HT-29 (cell line): ENCODE data around the gene CORO1C. TPM values are rescaled to one million over a fixed set of nuclear protein-coding genes. Genes with fewer than 3 reads are reported as not detected.

ENCODE experiments used
- DNase-seq: peaks from one replicate; pipeline ENCODE4 v3.0.0-alpha.2; 2015; ENCODE audit warnings: low spot score
- total RNA-seq: library from RNA; depleted of rRNA; stranded (reverse); fragments of >200 nt; shearing (Covaris generic); gene quantifications from 2 replicates; pipeline ENCODE4 v1.2.3, GENCODE V29; 2014

CORO1C gene
- total RNA-seq, 1 experiment from 2014 or later: 67.5 TPM

DNA sequence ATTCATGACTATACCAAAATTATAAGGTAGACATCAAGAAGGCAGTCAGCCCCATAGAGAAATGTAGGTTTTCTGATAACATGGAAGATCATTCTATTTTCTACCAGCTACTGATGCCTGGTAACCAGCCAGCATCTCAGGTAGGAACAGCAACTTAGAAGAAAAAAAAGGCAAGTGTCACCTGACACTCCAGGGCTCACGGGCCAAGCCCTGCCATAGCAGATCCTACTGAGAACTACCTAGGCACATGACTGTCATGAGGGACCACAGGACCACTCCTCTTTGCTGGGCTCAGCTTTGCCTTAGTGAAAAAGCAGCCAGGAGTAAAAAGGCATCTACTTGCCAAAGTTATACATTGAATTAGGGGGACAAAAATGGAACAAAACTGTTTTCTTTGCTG, 33.4 kb downstream of the CORO1C start:
- DNase-seq: no peak

DNA sequence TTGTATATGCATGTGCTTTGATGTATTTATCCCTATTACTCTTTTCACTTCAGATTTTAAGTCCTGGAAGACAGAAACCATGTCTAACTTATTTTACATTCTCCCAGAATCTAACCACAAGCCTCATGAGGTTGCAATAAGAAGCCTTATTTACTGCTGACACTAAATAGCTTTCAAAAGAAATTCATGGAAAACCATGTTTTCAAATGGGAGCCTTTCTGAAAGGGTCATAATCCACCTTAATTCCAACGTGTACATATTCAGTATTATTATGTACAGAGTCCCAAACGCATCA, 34.4 kb downstream of the CORO1C start:
- no peak for DNase-seq

DNA sequence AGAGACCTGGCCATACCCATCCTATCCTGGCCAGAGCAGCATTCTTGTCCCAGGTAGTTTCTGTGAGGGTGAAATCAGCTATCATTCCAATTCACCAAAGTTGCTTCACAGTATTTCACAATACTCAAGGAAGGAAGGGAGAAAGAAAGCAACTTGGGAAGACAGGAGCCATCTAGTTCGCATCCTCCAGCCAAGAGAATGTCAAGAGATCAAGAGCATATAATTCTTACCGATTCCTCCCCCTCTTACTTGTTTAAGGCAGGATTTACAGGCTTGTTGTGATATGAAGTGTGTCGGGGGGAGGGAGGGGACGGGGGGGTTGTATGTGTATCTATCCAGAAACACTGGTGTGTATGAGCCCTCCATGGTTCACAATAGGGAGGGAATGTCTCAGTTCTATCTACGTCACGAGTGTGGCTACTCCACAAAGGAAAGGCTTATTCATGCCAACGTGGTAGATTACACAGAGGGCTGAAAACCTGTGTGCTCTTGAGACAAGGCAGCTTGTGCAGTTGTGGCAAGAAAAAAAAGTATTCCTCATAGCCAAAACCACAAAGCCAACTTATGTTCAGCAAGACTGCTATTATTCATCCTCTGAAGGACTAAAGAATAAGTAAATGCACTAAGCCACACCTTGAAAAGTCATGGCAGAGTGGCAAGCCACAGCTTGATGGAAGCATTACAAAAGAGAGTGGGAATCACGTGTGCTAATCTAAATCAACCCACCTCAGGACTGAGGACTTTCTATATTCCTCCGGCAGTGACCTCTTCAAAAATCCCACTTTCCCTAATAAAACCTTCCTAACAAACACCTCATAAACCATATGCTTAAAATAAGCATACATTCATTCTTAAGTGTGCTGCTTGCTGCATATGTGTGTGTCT, 35.0 kb downstream of the CORO1C start:
- no peak for DNase-seq

DNA sequence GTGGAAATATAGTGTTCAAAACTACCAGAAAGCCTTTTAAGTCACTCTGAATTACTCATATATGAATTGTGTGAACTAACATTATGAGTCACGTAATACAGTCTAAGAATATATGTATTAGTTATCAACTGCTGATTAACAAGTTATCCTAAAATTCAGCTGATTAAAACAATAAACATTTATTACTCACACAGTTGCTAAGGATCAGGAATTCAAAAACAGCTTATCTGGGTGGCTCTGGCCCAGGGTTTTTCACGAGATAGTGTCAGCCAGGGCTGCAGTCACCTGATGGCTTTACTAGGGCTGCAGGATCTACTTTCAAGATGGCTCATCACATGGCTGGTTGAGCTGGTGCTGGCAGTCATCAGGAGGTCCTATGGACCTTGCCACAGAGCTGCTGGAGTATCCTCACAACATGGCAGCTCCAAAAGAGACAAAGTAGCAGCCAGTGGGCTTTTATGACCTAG, 36.5 kb downstream of the CORO1C start:
- no peak for DNase-seq

DNA sequence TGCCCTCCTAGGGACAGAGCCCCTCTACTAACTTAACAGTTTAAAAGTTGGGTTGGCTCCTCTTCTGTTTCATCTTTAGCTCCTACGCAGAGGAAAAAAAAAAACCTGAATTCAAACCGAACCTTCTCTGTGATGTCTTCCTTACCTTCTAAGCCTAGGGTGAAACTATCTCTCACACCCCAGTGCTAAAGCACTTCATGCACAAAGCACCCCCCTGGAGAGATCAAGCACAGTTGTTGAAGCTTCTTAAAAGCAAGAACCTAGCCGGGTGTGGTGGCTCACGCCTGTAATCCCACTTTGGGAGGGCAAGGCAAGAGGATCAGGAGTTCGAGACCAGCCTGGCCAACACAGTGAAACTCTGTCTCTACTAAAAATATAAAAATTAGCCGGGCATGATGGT, 37.6 kb downstream of the CORO1C start:
- DNase-seq: no peak

DNA sequence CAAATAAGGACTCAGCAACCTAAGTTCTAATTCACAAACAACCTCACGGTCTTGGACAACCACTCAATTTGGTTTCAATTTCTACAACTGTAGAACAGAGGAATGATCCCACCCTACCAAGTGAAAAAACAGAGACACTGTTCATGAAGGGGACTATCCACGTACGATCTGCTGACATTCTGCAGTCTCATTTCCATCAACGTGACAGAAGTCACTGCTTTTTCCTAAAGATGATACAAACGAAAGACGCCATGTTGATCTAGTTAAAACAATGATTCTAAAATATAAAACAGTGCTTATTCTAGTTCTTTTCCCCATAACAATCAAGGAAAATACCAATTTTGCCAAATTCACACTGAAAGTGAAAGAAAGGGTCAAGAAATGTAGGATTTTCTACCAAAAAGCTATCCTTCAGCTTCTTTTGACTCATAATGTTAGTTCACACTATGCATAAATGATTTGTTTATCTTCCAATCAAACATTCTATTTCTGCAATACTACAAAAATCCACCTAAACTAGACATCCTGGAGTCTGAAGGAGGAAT, 38.1 kb downstream of the CORO1C start:
- DNase-seq: no peak

DNA sequence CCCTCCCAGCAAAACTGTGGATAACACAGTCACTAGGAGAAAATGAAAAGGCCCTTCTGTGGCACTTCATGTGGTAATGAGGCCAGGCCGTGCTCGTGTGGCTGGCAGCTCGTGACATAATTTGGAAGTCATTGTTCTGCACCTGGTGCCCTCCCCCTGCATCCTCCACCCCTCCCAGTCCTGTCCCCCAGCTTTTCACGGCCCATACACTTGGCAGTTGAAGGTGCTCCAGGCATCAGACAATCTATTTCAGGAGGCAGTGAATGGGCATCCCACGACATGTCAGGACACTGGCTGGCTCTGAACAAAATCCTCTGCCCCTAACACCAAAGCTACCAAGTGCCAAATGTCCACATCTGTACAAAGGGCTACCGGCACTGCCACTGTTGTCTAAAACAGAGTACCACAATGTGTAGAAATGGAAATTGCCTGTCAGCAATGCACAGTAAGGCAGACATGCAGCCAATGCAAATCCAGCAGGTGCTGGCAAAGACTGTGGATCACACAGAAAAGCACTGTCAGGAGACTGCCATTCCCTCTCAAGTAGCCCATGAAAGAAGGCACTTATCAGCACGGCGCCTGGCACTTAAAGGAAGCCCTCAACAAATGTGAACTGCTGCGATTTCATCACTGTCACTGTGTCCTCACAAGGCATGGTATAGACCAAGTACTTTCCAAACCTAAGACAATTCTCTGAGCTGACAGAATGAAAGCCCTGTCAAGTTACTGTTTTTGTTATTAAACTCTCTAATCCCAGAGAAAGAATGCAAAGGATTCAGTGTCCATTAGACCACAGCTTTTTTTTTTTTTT, 39.1 kb downstream of the CORO1C start:
- peak; percentile 10 for DNase-seq

DNA sequence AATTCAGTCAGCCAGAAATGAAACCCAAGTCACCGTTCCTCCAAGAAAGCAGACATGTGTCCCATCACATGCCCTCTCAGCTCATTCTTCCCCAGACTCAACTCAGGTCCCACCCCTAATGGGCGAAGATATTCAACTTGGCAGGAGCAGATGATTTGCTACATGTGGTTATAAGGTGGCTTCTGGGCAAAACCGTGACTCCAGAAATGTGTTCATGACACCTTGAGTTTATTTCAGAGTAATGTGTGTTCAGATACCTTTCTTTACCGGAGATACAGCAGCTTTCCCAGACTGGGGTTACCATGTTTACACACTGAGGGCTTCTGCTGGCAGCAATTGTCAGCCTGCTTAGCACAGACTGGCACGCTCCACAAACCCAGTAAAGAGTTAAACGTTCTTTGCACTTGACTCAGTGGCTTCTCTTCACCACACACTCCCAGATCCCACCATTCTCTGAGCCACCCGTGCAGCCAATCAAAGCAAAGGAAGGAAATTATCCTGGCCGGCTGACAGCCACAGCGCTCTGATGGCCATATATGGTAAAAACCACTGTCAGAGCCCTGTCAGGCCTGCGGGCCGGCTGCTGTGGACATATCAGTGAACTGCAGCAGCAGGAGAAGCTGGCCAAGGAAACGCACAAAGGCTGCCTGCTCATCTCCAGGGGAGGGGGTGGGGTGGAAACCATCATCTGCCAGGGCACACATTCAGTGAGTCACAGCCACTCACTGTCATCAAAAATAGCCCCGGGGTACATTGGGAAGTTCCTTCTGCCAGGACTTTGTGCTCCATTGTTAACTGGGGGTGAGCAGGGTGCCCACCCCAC, 39.9 kb downstream of the CORO1C start:
- peak; percentile 95 for DNase-seq

DNA sequence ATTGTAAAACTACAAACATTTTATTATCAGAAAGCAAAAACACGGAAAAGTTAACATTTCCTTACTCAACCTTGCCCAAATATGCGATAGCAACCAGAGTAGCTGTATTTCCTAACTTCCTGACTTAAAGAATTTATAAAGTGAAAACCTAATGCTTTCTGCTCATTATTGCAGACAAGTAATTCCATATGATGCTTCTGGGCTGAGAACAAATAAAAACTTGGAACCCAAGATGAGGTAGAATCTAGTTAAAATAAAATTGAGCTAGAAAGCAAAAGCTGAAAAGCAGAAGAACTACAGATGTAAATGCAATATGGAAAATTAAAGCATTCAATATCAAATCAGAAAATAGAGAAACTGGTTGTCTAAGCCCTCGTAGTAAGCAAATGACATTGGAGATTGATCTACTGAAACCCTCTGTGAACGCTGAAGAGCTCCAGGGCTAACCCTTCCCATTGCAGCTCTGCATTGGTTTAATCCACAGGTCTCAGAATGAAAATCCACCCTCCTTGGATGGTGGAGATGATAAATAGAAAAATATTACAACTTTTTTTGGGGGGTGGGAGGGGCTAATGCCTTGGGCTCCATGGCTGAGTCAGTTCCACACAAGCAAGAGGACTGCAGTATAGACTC, 40.7 kb downstream of the CORO1C start:
- DNase-seq: no peak

DNA sequence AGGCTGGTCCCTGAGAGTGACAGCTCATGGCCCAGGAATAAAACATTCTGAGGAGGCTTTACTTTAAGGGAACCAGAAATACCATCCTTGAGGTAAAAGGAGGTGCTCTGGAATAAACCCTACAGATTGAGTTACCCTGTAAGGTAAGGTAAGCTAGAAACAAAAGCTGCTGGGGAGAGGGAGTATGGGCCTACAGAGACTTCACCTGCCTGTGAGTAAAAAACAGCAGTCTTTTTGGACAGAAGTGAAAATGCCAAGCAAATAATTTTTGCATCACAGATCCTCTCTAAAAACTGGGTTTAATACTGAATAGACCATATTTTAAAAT, 41.2 kb downstream of the CORO1C start:
- no peak for DNase-seq

DNA sequence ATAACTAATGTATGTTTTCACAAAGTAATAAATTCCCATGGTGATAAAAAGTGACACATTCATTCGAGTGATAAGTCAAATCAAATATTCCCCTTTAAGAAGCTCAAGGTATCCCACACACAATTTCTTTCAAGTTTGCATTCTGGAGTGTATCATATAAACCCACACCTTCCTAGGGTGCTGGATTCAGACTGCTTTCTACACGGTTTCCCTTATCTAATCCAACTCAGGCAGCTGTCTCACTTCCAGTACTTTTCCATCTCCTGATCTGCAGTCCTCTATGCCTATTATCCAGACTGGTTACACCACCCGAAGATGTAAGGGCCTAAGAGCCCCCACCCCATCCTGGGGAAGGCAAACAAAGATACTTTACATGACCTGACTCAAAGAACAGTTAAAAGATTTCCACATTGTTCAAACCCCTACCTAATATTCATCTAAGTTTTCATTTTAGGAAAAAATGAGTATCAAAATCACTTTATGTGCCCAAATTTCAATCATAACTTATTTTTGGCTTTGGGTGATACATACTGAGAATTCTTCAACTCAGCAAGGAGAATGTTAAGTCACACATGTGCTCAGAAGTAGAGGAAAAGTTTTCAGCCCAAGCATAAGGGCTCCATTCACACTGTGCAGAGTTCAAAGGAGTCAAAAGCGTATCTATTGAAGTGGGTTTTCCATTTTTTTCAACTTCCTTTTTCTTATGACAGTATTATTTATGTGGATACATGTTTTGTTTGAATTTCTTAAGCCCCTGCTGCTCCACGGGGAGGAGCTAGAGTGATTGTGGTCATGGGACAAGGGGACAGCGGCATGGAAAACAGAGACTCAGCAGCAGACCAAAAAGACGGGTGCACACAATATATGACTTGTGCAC, 41.8 kb downstream of the CORO1C start:
- no peak for DNase-seq

DNA sequence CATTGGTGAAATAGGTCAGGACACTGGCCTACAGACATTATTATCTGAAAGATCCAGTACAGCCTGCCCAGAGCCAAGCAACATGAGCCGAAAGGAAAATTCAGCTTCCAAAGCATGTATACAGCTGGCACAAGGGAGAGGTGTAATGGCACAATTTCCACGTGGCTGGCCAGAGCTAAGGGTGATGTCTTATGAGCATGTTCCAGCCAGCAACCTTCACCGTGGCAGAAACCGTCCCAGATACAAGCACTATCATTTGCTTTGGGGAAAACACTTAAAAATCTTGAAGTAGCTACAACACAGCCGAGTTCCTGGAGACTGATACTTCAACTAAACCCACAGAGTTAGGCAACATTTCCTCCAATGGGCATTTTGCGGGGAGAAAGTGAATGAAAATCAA, 44.5 kb downstream of the CORO1C start:
- DNase-seq: no peak

DNA sequence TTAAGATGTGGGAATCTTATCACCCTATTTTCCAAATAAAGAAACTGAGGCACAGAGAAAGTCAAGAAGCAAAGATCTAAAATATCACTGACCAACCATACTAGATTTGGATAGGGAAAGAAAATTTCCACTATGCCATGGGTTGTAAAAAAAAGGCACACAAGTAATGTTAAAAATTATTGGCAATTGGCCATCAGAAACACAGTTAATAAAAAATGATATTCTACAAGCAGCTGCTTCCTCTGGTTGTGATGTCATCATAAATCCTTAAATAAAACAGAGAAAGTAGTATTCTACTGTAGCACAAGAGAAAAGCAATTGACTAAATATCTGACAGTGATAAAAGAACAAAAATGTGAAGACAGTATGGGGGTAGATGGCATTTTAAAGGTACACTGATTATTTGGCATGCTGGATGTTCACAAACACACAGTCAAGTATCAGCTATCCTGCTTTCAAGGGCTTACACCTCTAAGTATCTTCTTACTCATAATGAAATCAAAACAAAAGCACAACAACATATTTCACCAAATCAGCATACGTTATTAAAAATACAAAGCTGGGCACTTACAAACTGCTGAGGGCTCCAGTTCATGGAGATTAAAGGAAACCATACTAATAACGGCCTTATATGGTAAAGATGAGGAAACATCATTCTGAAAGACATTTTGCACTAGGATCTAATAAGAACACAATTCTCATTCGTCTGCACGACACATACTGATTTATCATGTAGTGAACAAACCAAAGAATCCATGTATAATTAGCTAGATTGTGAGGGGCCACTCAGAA, 45.7 kb downstream of the CORO1C start:
- DNase-seq: no peak

DNA sequence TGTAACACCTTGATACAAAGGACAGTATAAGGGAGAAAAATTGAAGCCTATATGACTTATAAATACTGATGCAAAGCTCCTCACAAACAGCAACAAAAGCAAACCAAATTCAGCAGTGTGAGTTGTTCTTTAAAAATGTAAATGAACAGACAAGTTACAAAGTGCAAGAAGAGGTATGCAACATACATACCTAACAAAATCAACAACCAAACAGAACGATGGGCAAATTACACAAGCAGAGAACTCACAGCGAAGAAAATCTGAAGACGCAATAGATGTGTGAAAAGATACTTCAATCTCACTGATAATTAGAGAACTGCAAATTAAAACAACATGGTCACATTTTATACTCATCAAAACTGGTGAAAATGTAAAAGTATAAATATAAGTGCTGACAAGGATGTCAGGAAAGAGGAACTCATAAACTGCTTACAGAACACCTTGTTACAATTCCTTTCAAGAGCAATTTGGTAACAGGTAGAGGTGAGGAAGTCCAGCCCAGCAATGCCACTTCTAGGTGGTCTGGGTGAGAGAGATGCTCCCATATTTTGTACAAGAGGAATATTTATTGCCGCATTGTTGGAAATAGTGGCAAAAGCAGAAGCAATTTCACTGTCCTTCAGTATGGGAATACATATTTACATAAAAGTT, 47.3 kb downstream of the CORO1C start:
- DNase-seq: no peak

DNA sequence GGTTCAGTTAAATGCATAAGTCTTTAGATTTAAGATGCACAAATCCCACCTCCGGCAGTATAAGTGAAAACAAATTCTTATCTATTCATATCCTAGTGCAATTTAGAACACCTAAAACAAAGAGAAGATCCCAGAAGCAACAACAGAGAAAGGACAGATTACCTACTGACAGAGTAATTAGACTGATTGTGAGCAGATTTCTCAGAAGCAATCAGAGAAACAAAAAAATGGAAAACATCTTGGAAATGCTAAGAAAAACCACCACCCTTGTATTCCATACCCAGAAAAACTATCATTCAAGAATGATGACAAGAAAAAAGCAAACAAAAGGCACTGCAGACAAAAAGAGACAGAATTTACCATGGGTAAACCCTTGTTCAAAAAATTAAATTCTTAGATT, 50.0 kb downstream of the CORO1C start:
- no peak for DNase-seq

DNA sequence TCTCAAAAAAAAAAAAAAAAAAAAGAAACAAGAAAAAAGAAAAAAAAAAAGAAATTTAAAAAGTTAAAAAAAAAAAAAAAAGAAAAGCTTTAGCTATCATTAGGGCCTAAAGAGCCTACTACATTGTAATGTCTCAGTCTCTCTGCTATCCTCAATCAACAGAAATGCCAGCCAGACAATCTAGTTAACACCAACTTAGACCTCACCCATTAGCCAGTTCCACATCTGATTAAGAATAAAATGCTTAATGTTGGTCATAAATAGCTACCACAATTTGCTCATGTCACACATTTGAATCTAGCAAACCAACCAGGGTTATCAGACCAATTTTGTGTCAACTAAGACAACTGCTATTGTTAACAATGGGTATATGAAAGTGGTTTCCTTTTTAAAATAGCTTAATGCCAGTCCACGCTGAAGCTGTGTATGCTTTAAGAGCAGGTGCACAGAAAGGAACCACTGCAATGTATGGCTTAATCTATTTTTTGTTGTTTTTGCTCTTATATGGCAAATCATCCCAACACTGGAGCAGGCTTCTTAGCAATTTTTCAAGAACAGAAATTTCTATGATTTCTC, 52.1 kb downstream of the CORO1C start:
- no peak for DNase-seq

DNA sequence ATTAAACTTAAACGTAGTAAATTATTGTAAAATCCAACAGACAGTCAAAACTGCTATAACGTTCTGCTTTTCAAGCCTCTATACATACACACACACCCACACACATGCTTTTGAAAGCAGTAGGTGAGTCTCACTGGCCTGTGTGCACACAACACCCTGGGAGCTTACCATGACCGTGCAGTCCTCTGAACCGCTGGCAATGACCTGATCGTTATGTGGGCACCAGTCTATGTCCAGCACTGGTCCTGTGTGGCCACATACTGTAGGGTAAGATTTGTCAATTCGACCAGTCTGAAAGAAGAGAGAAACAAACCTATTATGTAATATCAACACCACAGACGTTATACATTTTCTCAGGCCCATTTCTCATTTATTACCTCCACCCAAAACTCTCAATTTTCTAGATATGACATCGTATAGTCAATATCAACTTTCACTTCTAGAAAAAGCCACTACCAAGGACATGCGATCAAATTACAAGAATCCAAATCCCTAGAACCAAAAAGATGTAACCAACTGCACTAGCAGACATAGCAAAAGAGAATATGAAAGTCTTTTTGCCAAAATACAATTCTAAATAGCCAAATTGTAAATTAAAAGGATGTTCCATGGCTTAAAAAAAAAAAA, 53.1 kb downstream of the CORO1C start:
- DNase-seq: no peak

DNA sequence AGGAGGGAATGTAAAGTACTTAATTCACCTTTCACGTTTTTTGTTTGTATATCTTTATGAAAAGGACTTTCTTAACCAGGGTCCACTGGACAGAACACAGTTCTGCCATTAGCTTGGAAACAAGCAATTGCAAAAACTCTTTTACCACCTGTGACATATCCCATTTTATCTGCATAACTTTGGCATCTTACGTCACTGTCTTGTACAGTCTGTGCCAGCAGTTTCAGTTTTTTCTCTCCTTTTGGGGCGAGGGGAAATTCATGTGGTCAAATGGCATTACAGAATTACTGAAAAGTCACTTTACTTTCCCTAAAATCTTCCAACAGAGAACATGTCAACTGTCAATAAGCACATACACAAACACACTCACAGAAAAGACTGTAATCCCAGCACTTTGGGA, 53.9 kb downstream of the CORO1C start:
- no peak for DNase-seq
